ENCODE data around the gene NTN1. TPM values are rescaled to one million over a fixed set of nuclear protein-coding genes. Genes with fewer than 3 reads are reported as not detected.

The NTN1 gene
- total RNA-seq, 4 donors from 2014 or later, result 74.3 to 211 (median 107) TPM

DNA sequence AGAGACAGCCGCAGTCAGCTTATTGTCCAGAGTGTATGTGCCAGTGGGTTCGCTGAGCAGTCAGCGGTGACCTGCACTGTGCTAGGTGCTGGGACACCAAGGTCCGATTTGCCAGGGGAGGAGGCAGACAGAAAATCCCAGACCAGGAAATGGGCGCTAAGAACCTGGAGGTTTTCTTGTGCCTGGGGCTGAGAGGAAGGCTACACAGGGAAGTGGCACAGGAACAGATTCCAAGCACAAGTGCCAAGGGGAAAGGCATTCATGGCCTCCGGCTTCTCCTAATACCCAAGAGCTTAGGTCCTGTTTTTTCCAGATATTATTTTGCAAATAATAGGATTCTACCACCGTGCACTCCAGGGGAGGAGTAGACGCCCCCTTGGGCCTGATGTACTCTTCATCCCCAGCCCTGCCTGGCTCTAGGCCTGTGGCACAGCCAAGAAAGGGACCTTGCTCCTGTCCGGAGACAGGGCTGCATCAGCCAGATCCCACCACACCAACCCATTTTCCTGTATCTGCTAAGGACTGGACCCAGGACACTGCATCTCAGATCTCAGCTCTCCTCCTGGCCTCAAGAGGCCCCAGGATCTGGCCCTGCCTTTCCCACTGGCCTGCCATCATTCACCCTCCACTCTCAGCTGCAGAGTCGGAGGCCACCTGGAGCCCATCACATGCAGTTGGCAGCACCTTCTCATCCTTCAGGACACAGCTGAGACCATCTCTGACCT lies 187.2 kb downstream of the NTN1 start:
- no peaks in the 10 kb centered on the region for H3K9me3 ChIP-seq
- H3K27ac ChIP-seq, result no peak overlapping the region
- H3K4me3 ChIP-seq, result no peak overlapping the region
- ATAC-seq, result no peak
- H3K4me1 ChIP-seq, result peaks cover 3 to 42% (median 10%) of the 10 kb centered on the region in 3 donors
- peaks cover 0 to 10% of the 10 kb centered on the region in 2 donors for H3K36me3 ChIP-seq
- 99 to 100% methylated on average over 4 to 7 of the region's 10 CpGs for WGBS, 2 donors (ENCODE audit: low coverage in 1 of 2)
- no peaks in the 10 kb centered on the region for H3K27me3 ChIP-seq
- TF ChIP-seq EP300 (IDR thresholded peaks at IDR 0.05) (no peak), POLR2A (IDR thresholded peaks at IDR 0.05) (no peak), POLR2AphosphoS5 (IDR thresholded peaks at IDR 0.05) (no peak)
- TF ChIP-seq, protein P1, sequence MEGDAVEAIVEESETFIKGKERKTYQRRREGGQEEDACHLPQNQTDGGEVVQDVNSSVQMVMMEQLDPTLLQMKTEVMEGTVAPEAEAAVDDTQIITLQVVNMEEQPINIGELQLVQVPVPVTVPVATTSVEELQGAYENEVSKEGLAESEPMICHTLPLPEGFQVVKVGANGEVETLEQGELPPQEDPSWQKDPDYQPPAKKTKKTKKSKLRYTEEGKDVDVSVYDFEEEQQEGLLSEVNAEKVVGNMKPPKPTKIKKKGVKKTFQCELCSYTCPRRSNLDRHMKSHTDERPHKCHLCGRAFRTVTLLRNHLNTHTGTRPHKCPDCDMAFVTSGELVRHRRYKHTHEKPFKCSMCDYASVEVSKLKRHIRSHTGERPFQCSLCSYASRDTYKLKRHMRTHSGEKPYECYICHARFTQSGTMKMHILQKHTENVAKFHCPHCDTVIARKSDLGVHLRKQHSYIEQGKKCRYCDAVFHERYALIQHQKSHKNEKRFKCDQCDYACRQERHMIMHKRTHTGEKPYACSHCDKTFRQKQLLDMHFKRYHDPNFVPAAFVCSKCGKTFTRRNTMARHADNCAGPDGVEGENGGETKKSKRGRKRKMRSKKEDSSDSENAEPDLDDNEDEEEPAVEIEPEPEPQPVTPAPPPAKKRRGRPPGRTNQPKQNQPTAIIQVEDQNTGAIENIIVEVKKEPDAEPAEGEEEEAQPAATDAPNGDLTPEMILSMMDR (IDR thresholded peaks at IDR 0.05), result no peak

DNA sequence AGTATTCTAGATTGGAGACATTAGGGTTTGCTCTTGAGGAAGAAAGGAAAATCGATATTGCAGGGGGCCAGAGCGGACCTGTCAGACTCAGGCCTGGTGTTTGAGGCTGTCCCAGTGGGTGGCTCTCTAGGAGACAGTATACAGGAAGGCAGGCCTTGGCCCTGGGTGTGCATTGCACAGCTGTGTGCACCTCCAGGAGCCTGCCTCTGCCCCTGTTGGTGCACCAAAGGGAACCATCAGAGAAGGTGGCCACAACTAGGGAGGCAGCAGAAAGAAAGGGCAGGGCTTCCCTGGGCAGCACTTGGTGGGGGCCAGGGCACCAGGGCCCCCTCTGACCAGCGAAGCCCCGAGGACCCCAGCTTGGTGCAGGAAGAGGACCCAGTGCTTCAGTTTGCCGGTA lies 188.0 kb downstream of the NTN1 start:
- WGBS, 2 donors (ENCODE audit: low coverage in 1 of 2), result 80% methylated on average over 2 of the region's 5 CpGs; no CpG with 5 or more reads in 1 of the 2 donors

DNA sequence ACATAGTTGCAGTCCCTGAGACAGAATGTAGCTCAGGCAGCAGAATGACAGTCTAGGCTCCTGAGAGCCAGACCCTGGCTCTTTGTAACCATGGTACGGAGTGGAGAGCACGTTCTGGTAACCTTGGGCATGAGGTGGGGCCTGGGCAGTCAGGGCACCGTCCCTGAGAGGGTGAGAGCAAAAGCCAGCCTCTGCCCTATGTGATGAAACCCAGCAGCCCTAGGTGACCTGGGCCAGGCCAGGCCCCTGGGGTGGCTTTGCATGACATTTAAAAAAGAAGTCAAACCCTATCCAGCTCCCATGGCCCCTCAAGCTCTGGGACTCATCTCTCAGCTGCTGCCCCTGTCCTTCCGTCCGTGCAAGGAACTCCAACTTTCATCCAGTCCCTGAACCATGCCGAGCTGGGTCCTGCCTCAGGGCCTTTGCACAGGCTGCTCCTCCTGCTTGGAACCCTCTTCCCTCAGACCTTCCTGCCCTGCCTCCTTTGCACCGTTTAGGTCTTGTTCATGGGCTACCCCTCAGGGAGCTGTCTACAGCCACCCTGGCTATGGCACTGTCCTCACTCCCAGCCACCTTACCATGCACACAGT lies 188.6 kb downstream of the NTN1 start:
- no peak for TF ChIP-seq POLR2AphosphoS5 (IDR thresholded peaks at IDR 0.05)
- TF ChIP-seq, protein P1 (IDR thresholded peaks at IDR 0.05), result no peak
- no peak for TF ChIP-seq POLR2A (IDR thresholded peaks at IDR 0.05)
- TF ChIP-seq EP300 (IDR thresholded peaks at IDR 0.05), result no peak
- Histone ChIP-seq H3K9me3 (no peaks in the 10 kb centered on the region), H3K27me3 (no peaks in the 10 kb centered on the region), H3K27ac (no peak overlapping the region), H3K4me3 (no peak overlapping the region), H3K4me1 (peaks cover 3 to 43% (median 10%) of the 10 kb centered on the region in 3 donors), H3K36me3 (peaks cover 0 to 10% of the 10 kb centered on the region in 2 donors)
- no peak for ATAC-seq
- WGBS, 2 donors (ENCODE audit: low coverage in 1 of 2), result 89 to 100% methylated on average over 1 to 4 of the region's 7 CpGs

More for the DNA sequence above, 188.0 kb downstream of the NTN1 start:
- TF ChIP-seq POLR2AphosphoS5 (IDR thresholded peaks at IDR 0.05), result no peak
- no peak for TF ChIP-seq POLR2A (IDR thresholded peaks at IDR 0.05)
- TF ChIP-seq, protein P1 (IDR thresholded peaks at IDR 0.05), result no peak
- no peak for TF ChIP-seq EP300 (IDR thresholded peaks at IDR 0.05)
- Histone ChIP-seq H3K27me3 (no peaks in the 10 kb centered on the region), H3K9me3 (no peaks in the 10 kb centered on the region), H3K4me1 (peaks cover 3 to 46% (median 10%) of the 10 kb centered on the region in 3 donors), H3K4me3 (no peak overlapping the region), H3K27ac (no peak overlapping the region), H3K36me3 (peaks cover 0 to 10% of the 10 kb centered on the region in 2 donors)
- ATAC-seq, result no peak

DNA sequence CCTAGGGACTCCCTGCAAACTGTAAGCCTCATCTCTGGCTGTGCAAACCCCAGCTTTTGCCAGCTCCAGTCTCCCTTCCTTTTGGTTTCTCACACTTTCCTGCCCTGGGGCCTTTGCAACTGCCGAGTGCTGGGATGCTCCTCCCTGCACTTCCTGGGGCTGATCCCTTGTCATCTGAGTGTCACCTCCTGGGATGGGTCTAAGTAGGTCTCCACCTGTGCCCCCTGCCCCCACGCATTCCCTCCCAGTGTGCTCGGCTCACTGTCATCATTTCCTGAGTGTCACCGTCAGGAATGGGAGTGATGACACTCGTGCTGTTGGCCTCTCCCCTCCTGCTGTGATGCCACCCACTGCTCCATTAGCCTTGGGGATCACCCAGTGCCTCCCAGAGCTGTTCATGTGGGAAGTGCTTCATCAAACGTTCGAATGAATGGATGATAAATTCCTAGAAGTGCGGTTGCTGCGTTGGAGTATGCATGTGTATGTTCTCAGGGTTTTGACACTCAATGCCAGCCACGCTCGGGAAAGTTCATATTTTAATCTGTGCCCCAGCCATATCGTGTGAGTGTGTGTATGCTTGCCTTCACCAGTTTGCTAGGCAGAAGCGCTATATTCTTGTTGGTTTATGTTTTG lies 189.9 kb downstream of the NTN1 start:
- Histone ChIP-seq H3K9me3 (peaks cover 0 to 11% (median 0%) of the 10 kb centered on the region in 3 donors), H3K36me3 (peaks cover 0 to 17% of the 10 kb centered on the region in 2 donors), H3K27ac (no peak overlapping the region), H3K27me3 (no peaks in the 10 kb centered on the region), H3K4me1 (peaks cover 2 to 30% (median 4%) of the 10 kb centered on the region in 3 donors), H3K4me3 (no peak overlapping the region)
- WGBS, 2 donors (ENCODE audit: low coverage in 1 of 2), result 61 to 81% methylated on average over 9 of the region's 13 CpGs
- TF ChIP-seq POLR2AphosphoS5 (IDR thresholded peaks at IDR 0.05) (no peak), POLR2A (IDR thresholded peaks at IDR 0.05) (no peak), EP300 (IDR thresholded peaks at IDR 0.05) (no peak)
- TF ChIP-seq, protein P1 (IDR thresholded peaks at IDR 0.05), result no peak
- peak; percentile 12 for ATAC-seq

All from gastroesophageal sphincter (tissue), 4 donors.